K562 (cell line): ENCODE measurements around the gene CTSZ. TPM values are rescaled to one million over a fixed set of nuclear protein-coding genes. Genes with fewer than 3 reads are reported as not detected.

Experiments
- ARID1B ChIP-seq: fragments of 450-650 bp; IDR thresholded peaks from 2 replicates; pipeline ENCODE4 v1.6.1; 2016; ENCODE audit warnings: antibody characterized with exemption, mild to moderate bottlenecking, inconsistent platforms
- C11orf30 ChIP-seq: fragments of 450-650 bp; IDR thresholded peaks from 2 replicates; pipeline ENCODE4 v1.6.1; 2016; ENCODE audit warnings: low read depth, mild to moderate bottlenecking
- CBX3 ChIP-seq, 2 experiments: IDR thresholded peaks; 1 replicate in 1 of 2; 2 replicates in 1 of 2; pipeline ENCODE4 v1.6.1; 2012; ENCODE audit warnings: inconsistent platforms in 2 of 2, low read length in 2 of 2, borderline replicate concordance in 1 of 2, control low read depth in 1 of 2
- DMBX1 ChIP-seq: fragments of 250-450 bp; sonication (Bioruptor Pico); IDR thresholded peaks from 2 replicates; pipeline ENCODE4 v1.8.0; 2022; ENCODE audit warnings: inconsistent platforms, mild to moderate bottlenecking, moderate library complexity, borderline replicate concordance
- ETV1 ChIP-seq: fragments of 450-650 bp; conservative IDR thresholded peaks from 2 replicates; pipeline ENCODE4 v1.6.1; 2016; ENCODE audit warnings: missing genetic modification characterization, control low read depth, low read depth, missing compliant biosample characterization
- FOXJ2 ChIP-seq: fragments of 200-800 bp; sonication (Bioruptor generic); IDR thresholded peaks from 2 replicates; pipeline ENCODE4 v1.6.1; 2016; ENCODE audit warnings: missing genetic modification characterization, missing compliant biosample characterization
- HDAC8 ChIP-seq: fragments of 450-650 bp; IDR thresholded peaks from 2 replicates; pipeline ENCODE4 v1.6.1; 2016; ENCODE audit warnings: mild to moderate bottlenecking, missing genetic modification characterization, moderate library complexity, missing compliant biosample characterization
- LCOR ChIP-seq: sonication (generic); formaldehyde crosslinking; IDR thresholded peaks from 2 replicates; pipeline ENCODE4 v1.8.0; 2022; ENCODE audit warnings: mild to moderate bottlenecking, missing genetic modification reagents
- MAZ ChIP-seq, 2 experiments: fragments of 450-650 bp in 1 of 2; sonication (generic) in 1 of 2; formaldehyde crosslinking; IDR thresholded peaks in 1 of 2; conservative IDR thresholded peaks in 1 of 2; 2 replicates each; pipeline versions ENCODE4 v1.4.0 to v1.5.0; 2020; ENCODE audit warnings: mild to moderate bottlenecking in 1 of 2, missing genetic modification reagents in 1 of 2
- PHF20 ChIP-seq: fragments of 450-650 bp; IDR thresholded peaks from 2 replicates; pipeline ENCODE4 v1.6.1; 2018; ENCODE audit not compliant: partially characterized antibody
- PHF8 ChIP-seq: fragments of 200-600 bp; sonication (generic); IDR thresholded peaks from 2 replicates; pipeline ENCODE4 v1.6.1; 2012; ENCODE audit warnings: mixed run types, mild to moderate bottlenecking, inconsistent platforms, low read length, moderate library complexity, borderline replicate concordance
- SREBF2 ChIP-seq: sonication (generic); formaldehyde crosslinking; IDR thresholded peaks from 2 replicates; pipeline ENCODE4 v1.4.0; 2020; ENCODE audit warnings: mild to moderate bottlenecking, missing genetic modification reagents
- TEAD1 ChIP-seq, 2 experiments: fragments of 450-650 bp in 1 of 2; sonication (generic) in 1 of 2; formaldehyde crosslinking; IDR thresholded peaks; 2 replicates each; pipeline versions ENCODE4 v1.4.0 to v1.8.0; 2020 to 2022; ENCODE audit warnings: mild to moderate bottlenecking in 2 of 2, missing genetic modification reagents in 1 of 2
- ZNF316 ChIP-seq: fragments of 450-650 bp; IDR thresholded peaks from 2 replicates; pipeline ENCODE4 v1.6.1; 2016
- ZNF830 ChIP-seq: fragments of 250-450 bp; sonication (Bioruptor Pico); IDR thresholded peaks from 2 replicates; pipeline ENCODE4 v1.5.0; 2021; ENCODE audit warnings: mild to moderate bottlenecking
- polyA plus RNA-seq, 8 experiments: library from polyadenylated mRNA; depleted of rRNA in 4 of 8; stranded (reverse) in 5 of 8; unstranded in 3 of 8; fragments of >200 nt; fragmentation: Nextera tagmentation in 2 of 8; fragmentation: Illumina TruSeq in 1 of 8; extraction: Ambion mirVana in 2 of 8; extraction: Trizol in 1 of 8; gene quantifications; 2 replicates each; pipeline versions ENCODE4 v1.2.1 to v1.2.3, GENCODE V29; 2011 to 2014; ENCODE audit warnings: inconsistent platforms in 1 of 8, missing spikeins in 1 of 8
- total RNA-seq, 7 experiments: library from RNA; depleted of rRNA in 6 of 7; stranded (reverse); fragments of >200 nt in 6 of 7; fragmentation: Illumina TruSeq in 2 of 7; extraction: Trizol in 2 of 7; gene quantifications; 2 replicates each; pipeline versions ENCODE4 v1.2.1 to v1.2.3, GENCODE V29; 2011 to 2021; ENCODE audit warnings: low replicate concordance in 1 of 7
- TF ChIP-seq, protein P1 (sequence below): fragments of 250-450 bp; sonication (Bioruptor Pico); IDR thresholded peaks from 2 replicates; pipeline ENCODE4 v1.5.1; 2021; ENCODE audit warnings: mild to moderate bottlenecking
- TF ChIP-seq, protein P2 (sequence below): sonication (generic); formaldehyde crosslinking; IDR thresholded peaks from 2 replicates; pipeline ENCODE4 v1.8.0; 2022; ENCODE audit warnings: mild to moderate bottlenecking, low read depth, missing genetic modification reagents
- TF ChIP-seq, protein P3 (sequence below): sonication (generic); formaldehyde crosslinking; IDR thresholded peaks from 2 replicates; pipeline ENCODE4 v1.8.0; 2022; ENCODE audit warnings: mild to moderate bottlenecking, missing genetic modification reagents
- TF ChIP-seq, protein P4 (sequence below), 3 experiments: fragments of 200-800 bp in 1 of 3; fragments of 250-450 bp in 1 of 3; fragments of 450-650 bp in 1 of 3; sonication (Bioruptor Pico) in 1 of 3; sonication (Bioruptor generic) in 1 of 3; formaldehyde crosslinking in 1 of 3; IDR thresholded peaks; 2 replicates each; pipeline versions ENCODE4 v1.6.1 to v1.8.0; 2016 to 2022; ENCODE audit warnings: mild to moderate bottlenecking in 2 of 3, missing genetic modification characterization in 2 of 3, missing compliant biosample characterization in 1 of 3, moderate library complexity in 1 of 3

The CTSZ gene
- total and polyA plus RNA-seq, 9 of the 15 experiments (the other 6 are each of a cell fraction or from before 2014, with no cell fraction given), result 1.6 to 143 (median 82.8) TPM

DNA sequence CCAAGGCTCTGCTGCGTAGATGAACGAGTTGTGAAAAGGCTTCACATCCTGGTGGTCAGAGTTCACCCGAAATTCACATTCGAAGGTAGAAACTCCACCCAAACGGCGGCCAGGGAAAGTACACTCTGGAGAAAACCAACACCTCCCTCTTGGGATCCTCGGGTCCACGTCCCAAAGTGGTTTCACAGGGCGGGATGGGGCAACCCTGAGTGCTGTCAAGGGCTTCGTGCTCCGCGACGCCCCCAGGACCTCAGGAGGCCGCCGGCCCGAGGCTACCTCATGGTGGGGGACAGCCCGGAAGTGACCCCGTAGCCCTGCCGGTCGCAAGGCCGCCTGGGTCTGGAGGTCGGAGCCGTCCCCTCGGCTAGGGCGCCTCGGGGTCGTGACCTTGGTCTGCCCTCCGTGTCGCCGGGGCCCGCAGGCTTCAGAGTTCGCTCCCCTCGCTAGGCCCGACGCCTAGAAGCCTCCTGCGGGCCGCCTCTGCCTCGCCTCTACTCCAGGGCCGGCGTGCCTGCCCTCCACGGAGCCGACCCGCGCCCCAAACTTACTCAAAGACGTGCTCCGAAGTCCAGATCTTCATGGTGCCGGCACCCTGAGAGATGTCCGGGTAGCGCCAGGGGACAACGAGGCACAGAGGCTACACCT lies 35.2 kb upstream of the CTSZ start, which contains the start of gene PRELID3B (continued):
- TF ChIP-seq ARID1B (no peak), ETV1 (tag) (peak; percentile 56), ZNF316 (peak; percentile 99), SREBF2 (no peak), LCOR (CRISPR knock-in tag) (peak; percentile 12; the same call in 1 of the 2 replicates), PHF8 (peak; percentile 80), ZNF830 (CRISPR knock-in tag) (0 out of 2 replicates have a peak, but pooled peaks have one; percentile 31), MAZ (CRISPR knock-in tag; conservative IDR thresholded peaks at IDR 0.05 in 1 of 2, IDR thresholded peaks at IDR 0.05 in 1 of 2) (peak; percentile 51 to 70; a peak in 2 of 4 replicates), C11orf30 (no peak), DMBX1 (CRISPR knock-in tag) (0 out of 2 replicates have a peak, but pooled peaks have one; percentile 38), PHF20 (peak; percentile 65), FOXJ2 (no peak), TEAD1 (CRISPR knock-in tag; IDR thresholded peaks at IDR 0.05) (0 out of 4 replicates have a peak, but pooled peaks of 1 of the 2 experiments have one; percentile 57), CBX3 (IDR thresholded peaks at IDR 0.05; ENCODE audit: borderline replicate concordance in 1 of 2, low read length in 2 of 2) (peak in 1 of 2 experiments; percentile 76; a peak in 2 of 3 replicates), HDAC8 (tag) (0 out of 2 replicates have a peak, but pooled peaks have one; percentile 31)
- TF ChIP-seq, protein P1, sequence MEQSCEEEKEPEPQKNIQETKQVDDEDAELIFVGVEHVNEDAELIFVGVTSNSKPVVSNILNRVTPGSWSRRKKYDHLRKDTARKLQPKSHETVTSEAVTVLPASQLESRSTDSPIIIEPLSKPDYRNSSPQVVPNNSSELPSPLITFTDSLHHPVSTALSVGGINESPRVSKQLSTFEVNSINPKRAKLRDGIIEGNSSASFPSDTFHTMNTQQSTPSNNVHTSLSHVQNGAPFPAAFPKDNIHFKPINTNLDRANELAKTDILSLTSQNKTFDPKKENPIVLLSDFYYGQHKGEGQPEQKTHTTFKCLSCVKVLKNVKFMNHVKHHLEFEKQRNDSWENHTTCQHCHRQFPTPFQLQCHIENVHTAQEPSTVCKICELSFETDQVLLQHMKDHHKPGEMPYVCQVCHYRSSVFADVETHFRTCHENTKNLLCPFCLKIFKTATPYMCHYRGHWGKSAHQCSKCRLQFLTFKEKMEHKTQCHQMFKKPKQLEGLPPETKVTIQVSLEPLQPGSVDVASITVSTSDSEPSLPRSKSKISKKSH, result no peak
- TF ChIP-seq, protein P2, sequence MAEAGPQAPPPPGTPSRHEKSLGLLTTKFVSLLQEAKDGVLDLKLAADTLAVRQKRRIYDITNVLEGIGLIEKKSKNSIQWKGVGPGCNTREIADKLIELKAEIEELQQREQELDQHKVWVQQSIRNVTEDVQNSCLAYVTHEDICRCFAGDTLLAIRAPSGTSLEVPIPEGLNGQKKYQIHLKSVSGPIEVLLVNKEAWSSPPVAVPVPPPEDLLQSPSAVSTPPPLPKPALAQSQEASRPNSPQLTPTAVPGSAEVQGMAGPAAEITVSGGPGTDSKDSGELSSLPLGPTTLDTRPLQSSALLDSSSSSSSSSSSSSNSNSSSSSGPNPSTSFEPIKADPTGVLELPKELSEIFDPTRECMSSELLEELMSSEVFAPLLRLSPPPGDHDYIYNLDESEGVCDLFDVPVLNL (CRISPR knock-in tag), result peak; percentile 64; the same call in 1 of the 2 replicates
- TF ChIP-seq, protein P3, sequence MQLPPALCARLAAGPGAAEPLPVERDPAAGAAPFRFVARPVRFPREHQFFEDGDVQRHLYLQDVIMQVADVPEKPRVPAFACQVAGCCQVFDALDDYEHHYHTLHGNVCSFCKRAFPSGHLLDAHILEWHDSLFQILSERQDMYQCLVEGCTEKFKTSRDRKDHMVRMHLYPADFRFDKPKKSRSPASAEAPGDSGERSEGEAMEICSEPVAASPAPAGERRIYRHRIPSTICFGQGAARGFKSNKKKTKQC (CRISPR knock-in tag), result peak; percentile 86
- TF ChIP-seq, protein P4, sequence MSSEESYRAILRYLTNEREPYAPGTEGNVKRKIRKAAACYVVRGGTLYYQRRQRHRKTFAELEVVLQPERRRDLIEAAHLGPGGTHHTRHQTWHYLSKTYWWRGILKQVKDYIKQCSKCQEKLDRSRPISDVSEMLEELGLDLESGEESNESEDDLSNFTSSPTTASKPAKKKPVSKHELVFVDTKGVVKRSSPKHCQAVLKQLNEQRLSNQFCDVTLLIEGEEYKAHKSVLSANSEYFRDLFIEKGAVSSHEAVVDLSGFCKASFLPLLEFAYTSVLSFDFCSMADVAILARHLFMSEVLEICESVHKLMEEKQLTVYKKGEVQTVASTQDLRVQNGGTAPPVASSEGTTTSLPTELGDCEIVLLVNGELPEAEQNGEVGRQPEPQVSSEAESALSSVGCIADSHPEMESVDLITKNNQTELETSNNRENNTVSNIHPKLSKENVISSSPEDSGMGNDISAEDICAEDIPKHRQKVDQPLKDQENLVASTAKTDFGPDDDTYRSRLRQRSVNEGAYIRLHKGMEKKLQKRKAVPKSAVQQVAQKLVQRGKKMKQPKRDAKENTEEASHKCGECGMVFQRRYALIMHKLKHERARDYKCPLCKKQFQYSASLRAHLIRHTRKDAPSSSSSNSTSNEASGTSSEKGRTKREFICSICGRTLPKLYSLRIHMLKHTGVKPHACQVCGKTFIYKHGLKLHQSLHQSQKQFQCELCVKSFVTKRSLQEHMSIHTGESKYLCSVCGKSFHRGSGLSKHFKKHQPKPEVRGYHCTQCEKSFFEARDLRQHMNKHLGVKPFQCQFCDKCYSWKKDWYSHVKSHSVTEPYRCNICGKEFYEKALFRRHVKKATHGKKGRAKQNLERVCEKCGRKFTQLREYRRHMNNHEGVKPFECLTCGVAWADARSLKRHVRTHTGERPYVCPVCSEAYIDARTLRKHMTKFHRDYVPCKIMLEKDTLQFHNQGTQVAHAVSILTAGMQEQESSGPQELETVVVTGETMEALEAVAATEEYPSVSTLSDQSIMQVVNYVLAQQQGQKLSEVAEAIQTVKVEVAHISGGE (CRISPR knock-in tag; IDR thresholded peaks at IDR 0.05), result peak in 1 of 3 experiments; percentile 24; a peak in 2 of 6 replicates
